H1 (cell line): Measurements from ENCODE around the gene DIAPH1. TPM values are rescaled to one million over a fixed set of nuclear protein-coding genes. Genes with fewer than 3 reads are reported as not detected.

Source experiments
- CTBP2 ChIP-seq: IDR thresholded peaks from 2 replicates; pipeline ENCODE4 v1.7.0; 2011; ENCODE audit warnings: borderline replicate concordance, mild to moderate bottlenecking, moderate library complexity, mixed read lengths, low read length; ENCODE audit not compliant: insufficient read depth, insufficient read length
- RAD21 ChIP-seq, 2 experiments: IDR thresholded peaks in 1 of 2; conservative IDR thresholded peaks in 1 of 2; 2 replicates each; pipeline ENCODE4 v1.6.1; 2011; ENCODE audit warnings: low read depth in 2 of 2, low read length in 2 of 2, improper control_type of control experiment in 1 of 2, inconsistent platforms in 1 of 2, mild to moderate bottlenecking in 1 of 2, moderate library complexity in 1 of 2
- SIRT6 ChIP-seq: IDR thresholded peaks from one replicate; pipeline ENCODE4 v1.7.1; 2012; ENCODE audit warnings: low read length, inconsistent platforms
- TAF7 ChIP-seq: optimal IDR thresholded peaks from 2 replicates; pipeline ENCODE3; 2011; ENCODE audit warnings: low read depth, mild to moderate bottlenecking, inconsistent platforms, low read length, moderate library complexity, borderline replicate concordance
- polyA plus RNA-seq, 7 experiments: library from polyadenylated mRNA; depleted of rRNA in 3 of 7; stranded (reverse) in 5 of 7; unstranded in 2 of 7; fragments of >200 nt in 5 of 7; fragments of 200-250 nt in 2 of 7; gene quantifications; 1 replicate in 5 of 7; 2 replicates in 1 of 7; 4 replicates in 1 of 7; pipeline versions ENCODE4 v1.2.1 to v1.2.3, GENCODE V29; 2011 to 2013; ENCODE audit warnings: missing spikeins in 2 of 7, mixed read lengths in 2 of 7
- total RNA-seq: library from RNA; stranded (reverse); fragmentation: NEBNext Ultra II Directional; extraction: Animal tissue kit (Norgen Biotek cat#: 25700); gene quantifications from 2 replicates; pipeline ENCODE4 v1.2.1, GENCODE V29; 2021
- TF ChIP-seq, protein P1 (sequence below): fragments of 300-600 bp; sonication (generic); IDR thresholded peaks from 2 replicates; pipeline ENCODE4 v1.7.1; 2012; ENCODE audit warnings: low read length, moderate library complexity, mild to moderate bottlenecking, inconsistent platforms; ENCODE audit not compliant: insufficient replicate concordance

The DIAPH1 gene
- total and polyA plus RNA-seq, 2 of the 8 experiments (the other 6 are each of a cell fraction or from before 2014, with no cell fraction given): 61.2 to 114 TPM

DNA sequence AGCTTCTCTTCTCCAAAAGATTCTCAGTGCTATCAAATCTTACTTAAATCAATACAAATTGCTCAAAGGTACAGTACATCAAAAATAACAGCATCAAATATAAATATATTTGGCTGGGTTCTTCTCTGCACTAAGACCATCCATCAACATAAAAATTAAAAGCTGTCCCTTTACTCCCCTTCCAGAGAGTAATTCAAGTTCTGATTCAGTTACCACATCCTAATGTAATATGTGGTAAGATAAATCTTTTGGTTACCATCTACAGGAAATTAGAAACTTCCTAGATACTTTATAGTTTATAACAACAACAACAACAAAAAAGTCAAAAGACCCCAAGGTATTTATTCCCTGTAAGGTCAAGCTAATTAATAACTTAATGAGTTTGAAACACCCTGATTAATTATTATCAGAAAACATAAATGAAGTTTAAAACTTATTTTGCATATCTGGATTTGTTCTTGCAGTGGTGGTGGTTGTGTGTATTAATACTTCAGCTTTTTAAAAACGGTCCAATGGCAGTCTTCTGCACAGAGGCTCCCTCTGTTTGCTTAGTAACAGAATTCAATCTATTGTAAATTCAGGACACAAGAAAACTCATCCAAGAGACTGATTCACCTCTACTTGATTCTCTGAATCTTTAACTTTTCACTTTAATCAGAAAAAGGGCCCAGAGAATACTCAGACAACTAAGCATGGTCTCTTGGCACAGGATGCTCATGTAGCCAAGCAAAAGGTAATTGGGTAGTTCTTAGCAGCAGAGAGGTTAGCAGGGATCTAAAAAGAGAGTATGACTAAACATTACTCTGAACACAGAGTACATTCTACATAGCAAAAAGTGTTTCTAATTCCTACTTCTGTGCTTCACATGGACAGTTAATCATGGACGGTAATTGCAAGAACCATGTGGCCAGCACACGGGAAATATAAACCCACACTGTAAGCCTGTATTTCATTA, 20.1 kb downstream of the DIAPH1 start (continued):
- TF ChIP-seq TAF7 (no peak), RAD21 (IDR thresholded peaks at IDR 0.05 in 1 of 2, conservative IDR thresholded peaks at IDR 0.05 in 1 of 2; ENCODE audit: low read depth in 2 of 2, low read length in 2 of 2) (no peak), SIRT6 (no peak), CTBP2 (no peak)
- TF ChIP-seq, protein P1, sequence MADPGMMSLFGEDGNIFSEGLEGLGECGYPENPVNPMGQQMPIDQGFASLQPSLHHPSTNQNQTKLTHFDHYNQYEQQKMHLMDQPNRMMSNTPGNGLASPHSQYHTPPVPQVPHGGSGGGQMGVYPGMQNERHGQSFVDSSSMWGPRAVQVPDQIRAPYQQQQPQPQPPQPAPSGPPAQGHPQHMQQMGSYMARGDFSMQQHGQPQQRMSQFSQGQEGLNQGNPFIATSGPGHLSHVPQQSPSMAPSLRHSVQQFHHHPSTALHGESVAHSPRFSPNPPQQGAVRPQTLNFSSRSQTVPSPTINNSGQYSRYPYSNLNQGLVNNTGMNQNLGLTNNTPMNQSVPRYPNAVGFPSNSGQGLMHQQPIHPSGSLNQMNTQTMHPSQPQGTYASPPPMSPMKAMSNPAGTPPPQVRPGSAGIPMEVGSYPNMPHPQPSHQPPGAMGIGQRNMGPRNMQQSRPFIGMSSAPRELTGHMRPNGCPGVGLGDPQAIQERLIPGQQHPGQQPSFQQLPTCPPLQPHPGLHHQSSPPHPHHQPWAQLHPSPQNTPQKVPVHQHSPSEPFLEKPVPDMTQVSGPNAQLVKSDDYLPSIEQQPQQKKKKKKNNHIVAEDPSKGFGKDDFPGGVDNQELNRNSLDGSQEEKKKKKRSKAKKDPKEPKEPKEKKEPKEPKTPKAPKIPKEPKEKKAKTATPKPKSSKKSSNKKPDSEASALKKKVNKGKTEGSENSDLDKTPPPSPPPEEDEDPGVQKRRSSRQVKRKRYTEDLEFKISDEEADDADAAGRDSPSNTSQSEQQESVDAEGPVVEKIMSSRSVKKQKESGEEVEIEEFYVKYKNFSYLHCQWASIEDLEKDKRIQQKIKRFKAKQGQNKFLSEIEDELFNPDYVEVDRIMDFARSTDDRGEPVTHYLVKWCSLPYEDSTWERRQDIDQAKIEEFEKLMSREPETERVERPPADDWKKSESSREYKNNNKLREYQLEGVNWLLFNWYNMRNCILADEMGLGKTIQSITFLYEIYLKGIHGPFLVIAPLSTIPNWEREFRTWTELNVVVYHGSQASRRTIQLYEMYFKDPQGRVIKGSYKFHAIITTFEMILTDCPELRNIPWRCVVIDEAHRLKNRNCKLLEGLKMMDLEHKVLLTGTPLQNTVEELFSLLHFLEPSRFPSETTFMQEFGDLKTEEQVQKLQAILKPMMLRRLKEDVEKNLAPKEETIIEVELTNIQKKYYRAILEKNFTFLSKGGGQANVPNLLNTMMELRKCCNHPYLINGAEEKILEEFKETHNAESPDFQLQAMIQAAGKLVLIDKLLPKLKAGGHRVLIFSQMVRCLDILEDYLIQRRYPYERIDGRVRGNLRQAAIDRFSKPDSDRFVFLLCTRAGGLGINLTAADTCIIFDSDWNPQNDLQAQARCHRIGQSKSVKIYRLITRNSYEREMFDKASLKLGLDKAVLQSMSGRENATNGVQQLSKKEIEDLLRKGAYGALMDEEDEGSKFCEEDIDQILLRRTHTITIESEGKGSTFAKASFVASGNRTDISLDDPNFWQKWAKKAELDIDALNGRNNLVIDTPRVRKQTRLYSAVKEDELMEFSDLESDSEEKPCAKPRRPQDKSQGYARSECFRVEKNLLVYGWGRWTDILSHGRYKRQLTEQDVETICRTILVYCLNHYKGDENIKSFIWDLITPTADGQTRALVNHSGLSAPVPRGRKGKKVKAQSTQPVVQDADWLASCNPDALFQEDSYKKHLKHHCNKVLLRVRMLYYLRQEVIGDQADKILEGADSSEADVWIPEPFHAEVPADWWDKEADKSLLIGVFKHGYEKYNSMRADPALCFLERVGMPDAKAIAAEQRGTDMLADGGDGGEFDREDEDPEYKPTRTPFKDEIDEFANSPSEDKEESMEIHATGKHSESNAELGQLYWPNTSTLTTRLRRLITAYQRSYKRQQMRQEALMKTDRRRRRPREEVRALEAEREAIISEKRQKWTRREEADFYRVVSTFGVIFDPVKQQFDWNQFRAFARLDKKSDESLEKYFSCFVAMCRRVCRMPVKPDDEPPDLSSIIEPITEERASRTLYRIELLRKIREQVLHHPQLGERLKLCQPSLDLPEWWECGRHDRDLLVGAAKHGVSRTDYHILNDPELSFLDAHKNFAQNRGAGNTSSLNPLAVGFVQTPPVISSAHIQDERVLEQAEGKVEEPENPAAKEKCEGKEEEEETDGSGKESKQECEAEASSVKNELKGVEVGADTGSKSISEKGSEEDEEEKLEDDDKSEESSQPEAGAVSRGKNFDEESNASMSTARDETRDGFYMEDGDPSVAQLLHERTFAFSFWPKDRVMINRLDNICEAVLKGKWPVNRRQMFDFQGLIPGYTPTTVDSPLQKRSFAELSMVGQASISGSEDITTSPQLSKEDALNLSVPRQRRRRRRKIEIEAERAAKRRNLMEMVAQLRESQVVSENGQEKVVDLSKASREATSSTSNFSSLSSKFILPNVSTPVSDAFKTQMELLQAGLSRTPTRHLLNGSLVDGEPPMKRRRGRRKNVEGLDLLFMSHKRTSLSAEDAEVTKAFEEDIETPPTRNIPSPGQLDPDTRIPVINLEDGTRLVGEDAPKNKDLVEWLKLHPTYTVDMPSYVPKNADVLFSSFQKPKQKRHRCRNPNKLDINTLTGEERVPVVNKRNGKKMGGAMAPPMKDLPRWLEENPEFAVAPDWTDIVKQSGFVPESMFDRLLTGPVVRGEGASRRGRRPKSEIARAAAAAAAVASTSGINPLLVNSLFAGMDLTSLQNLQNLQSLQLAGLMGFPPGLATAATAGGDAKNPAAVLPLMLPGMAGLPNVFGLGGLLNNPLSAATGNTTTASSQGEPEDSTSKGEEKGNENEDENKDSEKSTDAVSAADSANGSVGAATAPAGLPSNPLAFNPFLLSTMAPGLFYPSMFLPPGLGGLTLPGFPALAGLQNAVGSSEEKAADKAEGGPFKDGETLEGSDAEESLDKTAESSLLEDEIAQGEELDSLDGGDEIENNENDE: no peak
